ENCODE results near the gene GBF1.
"Not testable (repeated sequence)": the region's sequence is repeated elsewhere in the genome, so short reads cannot be mapped to it uniquely, and the experiment has no call there.

GRCh38 chr10:102252508-102252907 lies 7.2 kb downstream of the GBF1 start:
- TF ChIP-seq CTCF, POLR2A, POLR2AphosphoS5 (IDR thresholded peaks at IDR 0.05): not testable (repeated sequence)

Data from stomach (tissue), 4 donors.